Transverse colon (tissue), 4 donors: Measurements from ENCODE around the gene CD3G. TPM values are rescaled to one million over a fixed set of nuclear protein-coding genes. Genes with fewer than 3 reads are reported as not detected.
A peak's percentile ranks its signal among the peaks of the same experiment; 100 is the strongest.

ENCODE experiments used
- DNase-seq: peaks from one replicate; pipeline ENCODE4 v3.0.0-alpha.2; 2019
- H3K27ac ChIP-seq, 4 donors: fragments of 200-600 bp; sonication (generic); 2 replicates each; pipeline ENCODE4 v1.5.1; 2016 to 2018; ENCODE audit warnings: inconsistent platforms in 4 of 4
- H3K27me3 ChIP-seq: fragments of 200-600 bp; sonication (generic); 2 replicates; pipeline ENCODE4 v1.5.1; 2017; ENCODE audit warnings: inconsistent platforms
- H3K36me3 ChIP-seq, 4 donors: fragments of 200-600 bp; sonication (generic); 2 replicates each; pipeline ENCODE4 v1.5.1; 2017 to 2019; ENCODE audit warnings: inconsistent platforms in 4 of 4
- H3K4me1 ChIP-seq, 4 donors: fragments of 200-600 bp; sonication (generic); 2 replicates each; pipeline ENCODE4 v1.5.1; 2017 to 2020; ENCODE audit warnings: inconsistent platforms in 4 of 4
- H3K4me3 ChIP-seq, 4 donors: fragments of 200-600 bp; sonication (generic); 1 replicate in 1 of 4; 2 replicates in 3 of 4; pipeline versions ENCODE4 v1.5.1 to v1.6.1; 2017 to 2019; ENCODE audit warnings: inconsistent platforms in 4 of 4
- H3K9me3 ChIP-seq, 2 donors: fragments of 200-600 bp; sonication (generic); 2 replicates each; pipeline ENCODE4 v1.5.1; 2017 to 2019; ENCODE audit warnings: inconsistent platforms in 2 of 2
- CTCF ChIP-seq, 5 experiments: fragments of 200-600 bp in 3 of 5; fragments of 450-650 bp in 2 of 5; sonication (generic) in 3 of 5; IDR thresholded peaks; 1 replicate in 2 of 5; 2 replicates in 3 of 5; pipeline ENCODE4 v1.5.1; 2016 to 2017; ENCODE audit warnings: antibody characterized with exemption in 5 of 5, inconsistent platforms in 3 of 5, mild to moderate bottlenecking in 2 of 5, moderate library complexity in 1 of 5
- EP300 ChIP-seq: sonication (generic); formaldehyde crosslinking; IDR thresholded peaks from one replicate; pipeline ENCODE4 v1.6.1; 2017; ENCODE audit warnings: antibody characterized with exemption, low read depth
- POLR2A ChIP-seq: fragments of 450-650 bp; IDR thresholded peaks from one replicate; pipeline ENCODE4 v1.6.1; 2016; ENCODE audit warnings: antibody characterized with exemption, mild to moderate bottlenecking, moderate library complexity
- POLR2AphosphoS5 ChIP-seq, 3 donors: sonication (generic); formaldehyde crosslinking; IDR thresholded peaks; one replicate each; pipeline ENCODE4 v1.6.1; 2016; ENCODE audit warnings: antibody characterized with exemption in 3 of 3
- WGBS, 2 donors: methylation state at CpG; one replicate each; pipeline ENCODE4 v1.1.5; 2018; ENCODE audit warnings: low coverage in 1 of 2; 5-methylcytosine and 5-hydroxymethylcytosine counted together
- in situ Hi-C, 4 donors: fragments of 200-750 bp; cut with MboI; loops; one replicate each; pipeline versions ENCODE4 v1.15.0 to v1.15.1; 2017; ENCODE audit warnings: low sequenced_read_pairs in 3 of 4, low pct_ligation_motif_present in 1 of 4, low pct_unique_long_range_greater_than_20kb in 1 of 4
- intact Hi-C: fragments of 100-400 bp; cut with DNase I; formaldehyde crosslinking; loops from one replicate; pipeline ENCODE4 v1.15.1; 2023; ENCODE audit warnings: low total_unique reads
- total RNA-seq, 4 donors: library from RNA; depleted of rRNA; stranded (reverse); fragments of >200 nt; gene quantifications; one replicate each; pipeline ENCODE4 v1.1.0, GENCODE V29; 2016

The CD3G gene
- total RNA-seq, 4 donors from 2014 or later = 2.2 to 5.4 (median 2.2) TPM; not detected in 1

- Histone ChIP-seq H3K27ac (no peak overlapping the region), H3K27me3 (no peaks in the 10 kb centered on the region), H3K36me3 (no peaks in the 10 kb centered on the region), H3K4me3 (no peak overlapping the region), H3K4me1 (peaks cover 0 to 24% (median 11%) of the 10 kb centered on the region in 4 donors), H3K9me3 (no peaks in the 10 kb centered on the region)
- in situ Hi-C loops = no loop called here
- intact Hi-C loops = no loop called here
- TF ChIP-seq POLR2A = no peak
- no peak for TF ChIP-seq CTCF (IDR thresholded peaks at IDR 0.05)
- TF ChIP-seq POLR2AphosphoS5 (IDR thresholded peaks at IDR 0.05) = no peak
- no peak for DNase-seq
Measured at GRCh38 chr11:118325283-118325682, 18.9 kb upstream of the CD3G start.

- no peak for DNase-seq
- H3K36me3 ChIP-seq = no peaks in the 10 kb centered on the region
- no peak for TF ChIP-seq POLR2AphosphoS5 (IDR thresholded peaks at IDR 0.05)
- TF ChIP-seq CTCF (IDR thresholded peaks at IDR 0.05) = no peak
- no peak for TF ChIP-seq EP300
- TF ChIP-seq POLR2A = no peak
- H3K27ac ChIP-seq = no peak overlapping the region
- in situ Hi-C loops (no loop called here), intact Hi-C loops (no loop called here)
- H3K4me1 ChIP-seq = no peaks in the 10 kb centered on the region
- H3K27me3 ChIP-seq = no peaks in the 10 kb centered on the region
- H3K9me3 ChIP-seq = no peaks in the 10 kb centered on the region
- no peak overlapping the region for H3K4me3 ChIP-seq
Measured at GRCh38 chr11:118328745-118329144, 15.4 kb upstream of the CD3G start.

- Histone ChIP-seq H3K27ac (no peak overlapping the region), H3K27me3 (peaks cover 4% of the 10 kb centered on the region), H3K9me3 (no peaks in the 10 kb centered on the region), H3K36me3 (no peaks in the 10 kb centered on the region), H3K4me3 (no peak overlapping the region), H3K4me1 (no peaks in the 10 kb centered on the region)
- in situ Hi-C loops (no loop called here), intact Hi-C loops (no loop called here)
- TF ChIP-seq POLR2AphosphoS5 (IDR thresholded peaks at IDR 0.05) = no peak
- TF ChIP-seq POLR2A = no peak
- TF ChIP-seq EP300 = no peak
- TF ChIP-seq CTCF (IDR thresholded peaks at IDR 0.05) = no peak
- 79 to 86% methylated on average over 1 of the region's 1 CpG for WGBS, 2 donors
- DNase-seq = no peak
Measured at GRCh38 chr11:118334745-118335144, 9.4 kb upstream of the CD3G start.

GRCh38 chr11:118338637-118339061 lies 5.5 kb upstream of the CD3G start:
- peak overlapping the region; percentile 34 to 46 (median 41) for H3K27ac ChIP-seq

More at GRCh38 chr11:118338637-118339061, 5.5 kb upstream of the CD3G start:
- intact Hi-C loops (no loop called here), in situ Hi-C loops (no loop called here)
- H3K4me3 ChIP-seq = no peak overlapping the region
- no peaks in the 10 kb centered on the region for H3K36me3 ChIP-seq
- TF ChIP-seq POLR2A = peak; percentile 25
- no peak for TF ChIP-seq CTCF (IDR thresholded peaks at IDR 0.05)
- no peak for TF ChIP-seq POLR2AphosphoS5 (IDR thresholded peaks at IDR 0.05)
- H3K27me3 ChIP-seq = peaks cover 4% of the 10 kb centered on the region
- no peaks in the 10 kb centered on the region for H3K9me3 ChIP-seq
- no peaks in the 10 kb centered on the region for H3K4me1 ChIP-seq
- peak; percentile 63 for DNase-seq
- 50 to 61% methylated on average over 5 to 7 of the region's 7 CpGs for WGBS, 2 donors
